Mammary epithelial cell (primary cell): ENCODE measurements around the gene SMYD3.

Experiments used
- EZH2 ChIP-seq: IDR thresholded peaks from 2 replicates; pipeline ENCODE4 v1.6.1; 2012; ENCODE audit warnings: low read length, inconsistent platforms, borderline replicate concordance
- TF ChIP-seq, protein P1 (sequence below), 2 donors: IDR thresholded peaks in 1 of 2; conservative IDR thresholded peaks in 1 of 2; 2 replicates each; pipeline ENCODE4 v1.5.1; 2011 to 2012; ENCODE audit warnings: inconsistent platforms in 2 of 2, low read length in 2 of 2, mild to moderate bottlenecking in 2 of 2, control low read depth in 1 of 2, low read depth in 1 of 2; ENCODE audit not compliant: insufficient read depth in 1 of 2; ENCODE audit errors: extremely low read depth in 1 of 2

DNA sequence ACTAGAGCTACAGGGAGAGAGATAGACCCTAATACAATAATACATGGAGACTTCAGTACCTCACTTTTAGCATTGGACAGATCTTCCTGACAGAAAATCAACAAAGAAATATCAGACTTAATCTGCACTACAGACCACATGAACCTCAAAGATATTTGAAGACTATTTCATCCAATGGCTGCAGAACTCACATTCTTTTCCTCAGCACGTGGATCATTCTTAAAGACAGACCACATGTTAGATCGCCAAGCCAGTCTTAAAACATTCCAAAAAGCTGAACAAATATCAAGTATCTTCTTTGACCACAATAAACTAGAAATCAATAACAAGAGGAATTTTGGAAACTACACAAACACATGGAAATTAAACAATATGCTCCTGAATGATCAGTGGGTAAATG, 776.3 kb downstream of the SMYD3 start:
- TF ChIP-seq, protein P1, sequence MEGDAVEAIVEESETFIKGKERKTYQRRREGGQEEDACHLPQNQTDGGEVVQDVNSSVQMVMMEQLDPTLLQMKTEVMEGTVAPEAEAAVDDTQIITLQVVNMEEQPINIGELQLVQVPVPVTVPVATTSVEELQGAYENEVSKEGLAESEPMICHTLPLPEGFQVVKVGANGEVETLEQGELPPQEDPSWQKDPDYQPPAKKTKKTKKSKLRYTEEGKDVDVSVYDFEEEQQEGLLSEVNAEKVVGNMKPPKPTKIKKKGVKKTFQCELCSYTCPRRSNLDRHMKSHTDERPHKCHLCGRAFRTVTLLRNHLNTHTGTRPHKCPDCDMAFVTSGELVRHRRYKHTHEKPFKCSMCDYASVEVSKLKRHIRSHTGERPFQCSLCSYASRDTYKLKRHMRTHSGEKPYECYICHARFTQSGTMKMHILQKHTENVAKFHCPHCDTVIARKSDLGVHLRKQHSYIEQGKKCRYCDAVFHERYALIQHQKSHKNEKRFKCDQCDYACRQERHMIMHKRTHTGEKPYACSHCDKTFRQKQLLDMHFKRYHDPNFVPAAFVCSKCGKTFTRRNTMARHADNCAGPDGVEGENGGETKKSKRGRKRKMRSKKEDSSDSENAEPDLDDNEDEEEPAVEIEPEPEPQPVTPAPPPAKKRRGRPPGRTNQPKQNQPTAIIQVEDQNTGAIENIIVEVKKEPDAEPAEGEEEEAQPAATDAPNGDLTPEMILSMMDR (conservative IDR thresholded peaks at IDR 0.05 in 1 of 2, IDR thresholded peaks at IDR 0.05 in 1 of 2; ENCODE audit: extremely low read depth in 1 of 2, insufficient read depth in 1 of 2, low read depth in 1 of 2, low read length in 2 of 2): no peak
- TF ChIP-seq EZH2: no peak
